ENCODE data around the gene EFNA4.

- TF ChIP-seq POLR2A (IDR thresholded peaks at IDR 0.05): no peak
- TF ChIP-seq CTCF (IDR thresholded peaks at IDR 0.05): peak; percentile 91 to 95 (median 94)
Measured at GRCh38 chr1:155050560-155051341, 12.8 kb upstream of the EFNA4 start, which contains the start of gene ADAM15.

Measured in testis (tissue), 2 donors.